Measurements from ENCODE around the gene ITGB3BP. TPM values are rescaled to one million over a fixed set of nuclear protein-coding genes. Genes with fewer than 3 reads are reported as not detected.
A peak's percentile ranks its signal among the peaks of the same experiment; 100 is the strongest.
"Not testable (repeated sequence)": the region's sequence is repeated elsewhere in the genome, so short reads cannot be mapped to it uniquely, and the experiment has no call there.

ITGB3BP gene
- polyA plus RNA-seq (2012; ENCODE audit: insufficient read depth, insufficient read length, low read depth): 6.1 TPM

- H3K4me3 ChIP-seq (ENCODE audit: low read depth, low read length): peak within 1 kb of the TSS; percentile 87
- DNase-seq: peak; percentile 81
- no peak for TF ChIP-seq CTCF (IDR thresholded peaks at IDR 0.05; ENCODE audit: low read depth, low read length)
- no peaks in the 10 kb centered on the region for H3K9me3 ChIP-seq
- H3K27me3 ChIP-seq: no peaks in the 10 kb centered on the region
- H3K36me3 ChIP-seq: no peaks in the 10 kb centered on the region
- H3K4me1 ChIP-seq: no peaks in the 10 kb centered on the region
Observed at GRCh38 chr1:63522891-63523728, at the start of gene ITGB3BP, which contains the start of gene EFCAB7. Gene ITGB3BP, minus strand, starts transcription at chr1:63523225. Its CDS starts 92 bp downstream, at chr1:63523133. Gene EFCAB7, plus strand, starts transcription at chr1:63523525. Its CDS starts 2,048 bp downstream, at chr1:63525573.

GRCh38 chr1:63572686-63573085, 49.7 kb upstream of the ITGB3BP start:
- not testable (repeated sequence) for H3K4me1 ChIP-seq; H3K9me3 ChIP-seq; DNase-seq; H3K4me3 ChIP-seq (ENCODE audit: low read depth, low read length); H3K27me3 ChIP-seq; H3K36me3 ChIP-seq

- TF ChIP-seq CTCF (IDR thresholded peaks at IDR 0.05; ENCODE audit: low read depth, low read length): no peak
Observed at GRCh38 chr1:63569640-63570316, 46.8 kb upstream of the ITGB3BP start.

GRCh38 chr1:63569068-63569467, 46.0 kb upstream of the ITGB3BP start:
- no peak for TF ChIP-seq CTCF (IDR thresholded peaks at IDR 0.05; ENCODE audit: low read depth, low read length)
- Histone ChIP-seq H3K4me3 (ENCODE audit: low read depth, low read length) (no peak overlapping the region), H3K4me1 (no peaks in the 10 kb centered on the region), H3K27me3 (no peaks in the 10 kb centered on the region), H3K36me3 (no peaks in the 10 kb centered on the region), H3K9me3 (no peaks in the 10 kb centered on the region)
- DNase-seq: no peak

More at GRCh38 chr1:63569640-63570316, 46.8 kb upstream of the ITGB3BP start:
- no peak for DNase-seq
- no peaks in the 10 kb centered on the region for H3K4me1 ChIP-seq
- no peaks in the 10 kb centered on the region for H3K27me3 ChIP-seq
- no peaks in the 10 kb centered on the region for H3K9me3 ChIP-seq
- no peak overlapping the region for H3K4me3 ChIP-seq (ENCODE audit: low read depth, low read length)
- no peaks in the 10 kb centered on the region for H3K36me3 ChIP-seq

- no peaks in the 10 kb centered on the region for H3K4me1 ChIP-seq
- H3K4me3 ChIP-seq (ENCODE audit: low read depth, low read length): no peak overlapping the region
- no peaks in the 10 kb centered on the region for H3K9me3 ChIP-seq
- no peak for TF ChIP-seq CTCF (IDR thresholded peaks at IDR 0.05; ENCODE audit: low read depth, low read length)
- DNase-seq: no peak
- no peaks in the 10 kb centered on the region for H3K36me3 ChIP-seq
- H3K27me3 ChIP-seq: no peaks in the 10 kb centered on the region
Observed at GRCh38 chr1:63563745-63564144, 40.7 kb upstream of the ITGB3BP start.

- no peaks in the 10 kb centered on the region for H3K36me3 ChIP-seq
- TF ChIP-seq CTCF (IDR thresholded peaks at IDR 0.05; ENCODE audit: low read depth, low read length): no peak
- H3K27me3 ChIP-seq: no peaks in the 10 kb centered on the region
- no peaks in the 10 kb centered on the region for H3K9me3 ChIP-seq
- DNase-seq: no peak
- H3K4me3 ChIP-seq (ENCODE audit: low read depth, low read length): no peak overlapping the region
- H3K4me1 ChIP-seq: no peaks in the 10 kb centered on the region
Observed at GRCh38 chr1:63559357-63559756, 36.3 kb upstream of the ITGB3BP start.
